ENCODE results near the gene SMPDL3B. TPM values are rescaled to one million over a fixed set of nuclear protein-coding genes. Genes with fewer than 3 reads are reported as not detected.
A peak's percentile ranks its signal among the peaks of the same experiment; 100 is the strongest.
"Not testable (repeated sequence)": the region's sequence is repeated elsewhere in the genome, so short reads cannot be mapped to it uniquely, and the experiment has no call there.

SMPDL3B gene
- total RNA-seq, 6 donors from 2014 or later, result 7.3 to 57.1 (median 27.2) TPM

DNA sequence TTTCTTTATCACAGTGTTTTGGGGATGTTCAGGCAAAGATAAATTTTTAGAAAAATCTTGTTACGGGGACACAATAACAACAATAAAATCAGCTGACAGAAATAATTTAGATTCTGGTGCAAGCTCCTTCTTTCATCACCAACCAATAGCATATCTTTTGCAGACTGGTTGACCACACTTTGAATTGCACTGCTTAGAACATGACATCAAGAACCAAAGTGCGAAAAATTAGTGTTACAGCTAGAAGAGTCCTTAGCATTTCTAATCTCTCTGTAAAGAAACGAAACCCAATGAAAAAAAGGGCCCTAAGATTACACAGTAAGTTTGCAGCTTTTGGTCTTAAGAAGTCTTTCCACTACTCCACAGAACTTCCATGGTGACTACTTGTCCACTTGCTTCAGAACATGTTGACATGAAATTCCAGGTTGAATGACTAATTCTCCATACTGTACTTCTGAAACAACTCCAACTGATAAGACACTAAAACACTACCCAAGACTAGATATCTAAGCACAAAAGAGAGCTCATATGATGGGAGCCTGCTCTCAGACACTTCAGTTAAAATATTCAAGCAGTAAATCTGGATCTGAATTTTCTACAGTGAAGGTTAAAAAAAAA, 56.2 kb downstream of the SMPDL3B start:
- DNase-seq (no peak), ATAC-seq (ENCODE audit: low FRiP score in 2 of 2) (no peak)
- Histone ChIP-seq H3K4me1 (peaks cover 8 to 27% (median 14%) of the 10 kb centered on the region in 4 donors), H3K4me3 (no peak overlapping the region), H3K36me3 (peaks cover 19 to 93% (median 49%) of the 10 kb centered on the region in 4 donors), H3K27me3 (no peaks in the 10 kb centered on the region), H3K9me3 (no peaks in the 10 kb centered on the region), H3K27ac (no peak overlapping the region)
- TF ChIP-seq EP300 (IDR thresholded peaks at IDR 0.05) (no peak), POLR2A (IDR thresholded peaks at IDR 0.05) (no peak), POLR2AphosphoS5 (IDR thresholded peaks at IDR 0.05) (no peak), CTCF (IDR thresholded peaks at IDR 0.05) (no peak)
- 86 to 93% methylated on average over 3 of the region's 3 CpGs for WGBS, 2 donors

DNA sequence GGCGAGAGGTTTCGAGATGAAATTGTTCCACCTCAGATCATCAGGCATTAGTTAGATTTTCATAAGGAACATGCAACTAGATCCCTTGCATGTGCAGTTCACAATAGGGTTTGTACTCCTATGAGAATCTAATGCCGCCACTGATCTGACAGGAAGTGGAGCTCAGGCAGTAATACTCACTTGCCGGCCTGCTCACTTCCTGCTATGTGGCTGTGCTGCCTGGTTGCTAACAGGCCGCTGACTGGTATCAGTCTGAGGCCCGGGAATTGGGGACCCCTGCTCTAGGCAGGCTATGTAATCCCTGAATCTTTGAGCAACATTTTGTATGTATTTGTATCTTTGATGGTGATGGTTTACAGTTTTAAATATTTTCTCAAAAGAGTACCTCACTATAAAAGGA, 57.5 kb downstream of the SMPDL3B start:
- Histone ChIP-seq H3K27ac (peak overlapping the region in 2 of 4 donors; percentile 13 to 57), H3K36me3 (peaks cover 30 to 99% (median 52%) of the 10 kb centered on the region in 4 donors), H3K4me1 (peaks cover 8 to 27% (median 14%) of the 10 kb centered on the region in 4 donors), H3K4me3 (no peak overlapping the region), H3K9me3 (no peaks in the 10 kb centered on the region), H3K27me3 (no peaks in the 10 kb centered on the region)
- TF ChIP-seq POLR2AphosphoS5 (IDR thresholded peaks at IDR 0.05), result no peak
- TF ChIP-seq EP300 (IDR thresholded peaks at IDR 0.05), result no peak
- TF ChIP-seq POLR2A (IDR thresholded peaks at IDR 0.05), result no peak
- no peak for TF ChIP-seq CTCF (IDR thresholded peaks at IDR 0.05)
- DNase-seq (peak in 1 of 2 donors; percentile 56), ATAC-seq (ENCODE audit: low FRiP score in 2 of 2) (no peak)
- whole genome bisulfite sequencing, 2 donors, result 49 to 52% methylated on average over 6 of the region's 6 CpGs

DNA sequence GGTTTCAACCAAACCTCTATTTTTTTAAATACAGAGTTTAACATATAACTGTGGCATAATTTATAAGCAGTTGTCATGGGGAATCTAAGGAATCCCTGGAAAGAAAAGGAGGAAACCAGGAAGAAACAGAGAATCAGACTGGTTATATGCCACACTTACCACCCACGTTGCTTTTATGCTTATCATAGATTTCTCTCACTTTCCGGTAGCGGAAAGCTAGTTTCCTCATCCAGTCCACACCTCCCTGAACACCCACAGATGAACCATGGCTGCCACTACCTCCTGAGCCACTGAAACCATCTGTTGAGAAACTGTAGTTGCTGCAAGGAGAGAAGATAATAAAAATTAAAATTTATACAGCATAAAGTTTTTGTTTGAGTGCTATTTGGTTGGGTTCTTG, 58.4 kb downstream of the SMPDL3B start:
- Histone ChIP-seq H3K27me3 (no peaks in the 10 kb centered on the region), H3K9me3 (no peaks in the 10 kb centered on the region), H3K36me3 (peaks cover 37 to 99% (median 53%) of the 10 kb centered on the region in 4 donors), H3K4me1 (peaks cover 8 to 27% (median 14%) of the 10 kb centered on the region in 4 donors), H3K4me3 (no peak overlapping the region), H3K27ac (peak overlapping the region in 2 of 4 donors; percentile 18 to 57)
- TF ChIP-seq POLR2A (IDR thresholded peaks at IDR 0.05), result no peak
- TF ChIP-seq CTCF (IDR thresholded peaks at IDR 0.05), result no peak
- TF ChIP-seq EP300 (IDR thresholded peaks at IDR 0.05), result no peak
- no peak for TF ChIP-seq POLR2AphosphoS5 (IDR thresholded peaks at IDR 0.05)
- ATAC-seq (ENCODE audit: low FRiP score in 2 of 2), result peak in 1 of 2 donors; percentile 50
- no peak for DNase-seq
- WGBS, 2 donors, result 43 to 46% methylated on average over 3 of the region's 3 CpGs

DNA sequence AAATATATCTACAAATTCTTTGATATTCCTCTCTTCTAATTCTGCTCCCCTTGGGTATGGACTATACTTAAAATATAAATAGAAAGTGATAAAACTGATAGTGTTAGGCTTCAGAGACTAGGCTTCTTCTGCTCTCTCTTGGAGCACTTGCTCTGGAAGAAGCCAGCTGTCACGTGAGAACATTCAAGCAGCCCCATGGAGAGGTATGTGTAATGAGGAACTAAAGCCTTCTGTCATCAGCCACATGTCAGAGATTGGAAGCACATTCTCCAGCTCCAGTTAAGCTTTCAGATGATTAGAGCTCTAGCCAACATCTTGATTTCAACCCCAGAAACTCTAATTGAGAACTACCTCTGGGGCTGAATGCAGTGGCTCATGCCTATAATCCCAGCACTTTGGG, 59.3 kb downstream of the SMPDL3B start:
- TF ChIP-seq EP300 (IDR thresholded peaks at IDR 0.05), result no peak
- TF ChIP-seq CTCF (IDR thresholded peaks at IDR 0.05), result no peak
- TF ChIP-seq POLR2AphosphoS5 (IDR thresholded peaks at IDR 0.05), result no peak
- TF ChIP-seq POLR2A (IDR thresholded peaks at IDR 0.05), result no peak
- peaks cover 8 to 27% (median 14%) of the 10 kb centered on the region in 4 donors for H3K4me1 ChIP-seq
- DNase-seq (no peak), ATAC-seq (ENCODE audit: low FRiP score in 2 of 2) (peak in 1 of 2 donors; percentile 56)
- H3K27me3 ChIP-seq, result no peaks in the 10 kb centered on the region
- peaks cover 31 to 99% (median 54%) of the 10 kb centered on the region in 4 donors for H3K36me3 ChIP-seq
- no peak overlapping the region for H3K4me3 ChIP-seq
- no peaks in the 10 kb centered on the region for H3K9me3 ChIP-seq
- 45 to 47% methylated on average over 1 of the region's 1 CpG for WGBS, 2 donors
- H3K27ac ChIP-seq, result peak overlapping the region in 2 of 4 donors; percentile 18 to 64

GRCh38 chr1:27994526-27994925, 59.7 kb downstream of the SMPDL3B start:
- not testable (repeated sequence) for ATAC-seq (ENCODE audit: low FRiP score in 2 of 2); H3K4me3 ChIP-seq; H3K27me3 ChIP-seq; H3K9me3 ChIP-seq; DNase-seq
- Histone ChIP-seq H3K36me3 (peaks cover 26 to 99% (median 52%) of the 10 kb centered on the region in 4 donors), H3K27ac (peak overlapping the region in 1 of 4 donors; percentile 64), H3K4me1 (peaks cover 8 to 27% (median 14%) of the 10 kb centered on the region in 4 donors)
- WGBS, 2 donors, result 93 to 98% methylated on average over 6 of the region's 6 CpGs

Measured in upper lobe of left lung (tissue), 6 donors.